Measurements from ENCODE around the gene ZNF526.

Gene ZNF526

DNA sequence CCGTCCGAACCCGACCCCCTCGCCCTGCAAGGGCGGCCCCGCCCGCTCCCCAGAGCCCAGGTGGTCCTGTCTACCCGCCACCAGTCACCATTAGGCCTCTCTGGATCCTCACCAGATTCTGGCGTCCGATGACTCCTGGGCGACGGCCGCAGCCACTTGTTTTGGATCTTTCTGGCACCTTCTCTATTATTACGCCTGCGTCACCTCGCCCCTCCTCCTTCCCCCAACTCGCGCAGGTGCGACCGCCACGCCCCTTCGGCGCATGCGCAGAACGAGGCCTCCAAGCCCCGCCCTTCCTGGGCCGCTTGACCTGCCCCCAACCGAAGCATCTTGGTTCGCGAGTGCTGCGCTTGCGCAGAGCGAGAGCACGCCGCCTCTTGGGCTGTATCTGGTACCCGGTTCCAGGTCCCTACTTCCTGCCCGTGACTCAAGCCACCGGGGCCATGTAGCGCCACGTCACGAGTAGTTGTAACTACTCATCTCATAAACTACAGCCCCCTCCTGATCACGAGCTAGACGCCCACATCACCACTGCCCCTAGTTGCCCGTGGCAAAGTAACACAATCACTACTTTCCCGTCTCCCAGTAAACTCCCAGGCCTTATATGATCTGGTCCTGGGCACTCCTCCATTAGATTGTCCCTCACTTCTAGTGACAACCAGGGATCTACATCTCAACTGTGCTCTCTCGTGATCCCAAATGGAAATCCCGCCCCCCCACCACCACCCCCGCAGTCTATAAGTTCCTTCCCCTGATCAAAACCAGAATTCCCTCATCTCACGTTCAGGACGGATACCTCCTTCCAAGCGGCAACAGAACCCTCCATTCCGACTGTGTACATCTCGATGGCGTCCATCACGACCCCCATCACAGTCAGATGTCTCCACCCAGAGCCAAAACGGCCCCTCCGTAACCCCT lies 2.3 kb upstream of the ZNF526 start, which contains the start of gene DEDD2:
TSS of gene DEDD2 (minus strand) at position 158 of the 918 bp plus-strand sequence. CDS start 670 bp downstream, outside the sequence.
- H3K18ac ChIP-seq (ENCODE audit: low read depth in 1 of 2, low read length in 2 of 2) = peak within 1 kb of the TSS; percentile 88 to 94
- H3K9ac ChIP-seq (ENCODE audit: low read length) = peak within 1 kb of the TSS; percentile 94
- peak within 1 kb of the TSS; percentile 88 for H2BK15ac ChIP-seq (ENCODE audit: low read depth, poor library complexity, severe bottlenecking)
- peak within 1 kb of the TSS in 1 of 2 experiments; percentile 98 for H3K23ac ChIP-seq (ENCODE audit: low read length in 2 of 2)
- peak within 1 kb of the TSS; percentile 84 to 93 for H3K4ac ChIP-seq (ENCODE audit: low read depth in 1 of 2, low read length in 2 of 2)
- H2AFZ ChIP-seq (ENCODE audit: low read depth, low read length) = peak within 1 kb of the TSS; percentile 69
- no peaks in the 10 kb centered on the region for H3K27me3 ChIP-seq (ENCODE audit: control insufficient read depth in 1 of 2, insufficient read depth in 1 of 2, low read length in 2 of 2)
- peaks cover 11 to 30% of the 10 kb centered on the region in 2 experiments for H3K36me3 ChIP-seq (ENCODE audit: control insufficient read depth in 1 of 2, insufficient read depth in 2 of 2, low read depth in 1 of 2, low read length in 2 of 2)
- peaks cover 26% of the 10 kb centered on the region for H3K79me1 ChIP-seq (replicated peaks; ENCODE audit: low read length, poor library complexity, severe bottlenecking)
- peaks cover 28% of the 10 kb centered on the region for H3K4me1 ChIP-seq (ENCODE audit: control insufficient read depth, insufficient read depth, low read depth, low read length)
- H4K91ac ChIP-seq (ENCODE audit: low read length) = peak within 1 kb of the TSS; percentile 92
- peak within 1 kb of the TSS; percentile 87 to 91 for H3K4me3 ChIP-seq (ENCODE audit: insufficient read depth in 1 of 2, low read depth in 1 of 2, low read length in 2 of 2)
- H2AK5ac ChIP-seq (ENCODE audit: low read length, severe bottlenecking) = peak within 1 kb of the TSS; percentile 69
- 14% methylated on average over 52 of the region's 57 CpGs for WGBS
- no peaks in the 10 kb centered on the region for H3K9me3 ChIP-seq (ENCODE audit: control insufficient read depth, low read length)
- peak within 1 kb of the TSS; percentile 80 to 87 for H2BK12ac ChIP-seq (ENCODE audit: low read length in 2 of 2)
- peak; percentile 98 for DNase-seq
- peak within 1 kb of the TSS; percentile 83 for H2BK120ac ChIP-seq (ENCODE audit: low read depth, low read length)
- H3K27ac ChIP-seq (ENCODE audit: low read length, poor library complexity, severe bottlenecking) = peak within 1 kb of the TSS; percentile 82
- H3K14ac ChIP-seq (ENCODE audit: low read length in 2 of 2) = peak within 1 kb of the TSS in 1 of 2 experiments; percentile 93
- peak within 1 kb of the TSS; percentile 98 for H3K4me2 ChIP-seq (ENCODE audit: low read length, poor library complexity, severe bottlenecking)
- H4K8ac ChIP-seq (ENCODE audit: low read length) = peak within 1 kb of the TSS; percentile 98
- H2BK5ac ChIP-seq (ENCODE audit: low read depth, low read length, poor library complexity, severe bottlenecking) = no peak within 1 kb of the TSS

DNA sequence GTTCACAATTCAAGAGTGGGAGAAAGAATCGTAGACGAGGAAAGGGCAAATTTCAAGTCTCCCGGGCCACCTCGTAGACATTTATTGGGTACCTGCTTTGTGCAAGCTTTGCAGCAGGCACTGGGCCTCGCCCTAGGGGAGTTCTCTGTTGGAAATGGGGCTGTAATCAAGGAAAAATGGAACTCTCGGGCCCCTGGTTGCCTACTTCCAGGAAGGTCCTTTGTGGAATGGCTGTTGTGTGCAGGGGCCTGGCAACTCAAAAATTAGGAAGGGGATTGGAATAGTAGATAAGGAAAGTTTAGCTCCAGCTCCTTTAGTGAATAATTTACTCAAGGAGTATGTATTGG lies 612 bp downstream of the ZNF526 start:
- H4K8ac ChIP-seq (ENCODE audit: low read length) = no peak overlapping the region
- H2BK15ac ChIP-seq (ENCODE audit: low read depth, poor library complexity, severe bottlenecking) = no peak overlapping the region
- WGBS = 1% methylated on average over 6 of the region's 6 CpGs
- no peak overlapping the region for H3K18ac ChIP-seq (ENCODE audit: low read depth in 1 of 2, low read length in 2 of 2)
- no peak overlapping the region for H3K23ac ChIP-seq (ENCODE audit: low read length in 2 of 2)
- H3K4me2 ChIP-seq (ENCODE audit: low read length, poor library complexity, severe bottlenecking) = peak overlapping the region; percentile 59
- H2AFZ ChIP-seq (ENCODE audit: low read depth, low read length) = no peak overlapping the region
- H3K9me3 ChIP-seq (ENCODE audit: control insufficient read depth, low read length) = no peaks in the 10 kb centered on the region
- H3K14ac ChIP-seq (ENCODE audit: low read length in 2 of 2) = no peak overlapping the region
- no peak overlapping the region for H4K91ac ChIP-seq (ENCODE audit: low read length)
- peak overlapping the region in 1 of 2 experiments; percentile 74 for H3K4ac ChIP-seq (ENCODE audit: low read depth in 1 of 2, low read length in 2 of 2)
- no peaks in the 10 kb centered on the region for H3K27me3 ChIP-seq (ENCODE audit: control insufficient read depth in 1 of 2, insufficient read depth in 1 of 2, low read length in 2 of 2)
- DNase-seq = no peak
- H2BK5ac ChIP-seq (ENCODE audit: low read depth, low read length, poor library complexity, severe bottlenecking) = peak overlapping the region; percentile 3
- no peak overlapping the region for H2BK12ac ChIP-seq (ENCODE audit: low read length in 2 of 2)
- peak overlapping the region; percentile 91 for H3K9ac ChIP-seq (ENCODE audit: low read length)
- peak overlapping the region; percentile 87 to 96 for H3K4me3 ChIP-seq (ENCODE audit: insufficient read depth in 1 of 2, low read depth in 1 of 2, low read length in 2 of 2)
- no peak overlapping the region for H2AK5ac ChIP-seq (ENCODE audit: low read length, severe bottlenecking)
- no peak overlapping the region for H2BK120ac ChIP-seq (ENCODE audit: low read depth, low read length)
- H3K79me1 ChIP-seq (replicated peaks; ENCODE audit: low read length, poor library complexity, severe bottlenecking) = peaks cover 29% of the 10 kb centered on the region
- peaks cover 27% of the 10 kb centered on the region for H3K4me1 ChIP-seq (ENCODE audit: control insufficient read depth, insufficient read depth, low read depth, low read length)
- peaks cover 22 to 26% of the 10 kb centered on the region in 2 experiments for H3K36me3 ChIP-seq (ENCODE audit: control insufficient read depth in 1 of 2, insufficient read depth in 2 of 2, low read depth in 1 of 2, low read length in 2 of 2)
- peak overlapping the region; percentile 59 for H3K27ac ChIP-seq (ENCODE audit: low read length, poor library complexity, severe bottlenecking)

DNA sequence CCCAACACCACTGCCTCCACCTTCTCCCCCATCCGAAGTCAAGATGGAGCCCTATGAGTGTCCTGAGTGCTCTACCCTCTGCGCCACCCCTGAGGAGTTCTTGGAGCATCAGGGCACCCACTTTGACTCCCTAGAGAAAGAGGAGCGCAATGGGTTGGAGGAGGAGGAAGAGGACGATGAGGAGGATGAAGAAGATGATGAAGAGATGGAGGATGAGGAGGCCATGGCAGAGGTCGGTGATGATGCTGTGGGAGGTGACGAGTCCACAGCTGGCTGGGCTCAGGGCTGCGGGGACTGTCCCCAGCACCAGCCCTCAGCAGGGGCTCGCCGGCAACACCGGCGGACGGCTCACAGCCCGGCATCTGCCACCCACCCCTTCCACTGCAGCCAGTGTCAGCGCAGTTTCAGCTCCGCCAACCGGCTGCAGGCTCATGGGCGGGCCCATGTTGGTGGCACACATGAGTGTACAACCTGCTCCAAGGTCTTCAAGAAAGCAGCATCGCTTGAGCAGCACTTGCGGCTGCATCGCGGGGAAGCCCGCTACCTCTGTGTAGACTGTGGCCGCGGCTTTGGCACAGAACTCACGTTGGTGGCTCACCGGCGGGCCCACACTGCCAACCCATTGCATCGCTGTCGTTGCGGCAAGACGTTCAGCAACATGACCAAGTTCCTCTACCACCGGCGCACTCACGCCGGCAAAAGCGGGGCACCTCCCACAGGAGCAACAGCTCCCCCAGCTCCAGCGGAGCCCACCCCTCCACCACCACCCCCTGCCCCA lies 5.0 kb downstream of the ZNF526 start:
- 97% methylated on average over 37 of the region's 37 CpGs for WGBS
- H3K4ac ChIP-seq (ENCODE audit: low read depth in 1 of 2, low read length in 2 of 2) = no peak overlapping the region
- H3K4me2 ChIP-seq (ENCODE audit: low read length, poor library complexity, severe bottlenecking) = no peak overlapping the region
- H3K79me1 ChIP-seq (replicated peaks; ENCODE audit: low read length, poor library complexity, severe bottlenecking) = peaks cover 38% of the 10 kb centered on the region
- no peak overlapping the region for H2AFZ ChIP-seq (ENCODE audit: low read depth, low read length)
- no peak for DNase-seq
- no peak overlapping the region for H2BK15ac ChIP-seq (ENCODE audit: low read depth, poor library complexity, severe bottlenecking)
- no peak overlapping the region for H2BK12ac ChIP-seq (ENCODE audit: low read length in 2 of 2)
- H2BK120ac ChIP-seq (ENCODE audit: low read depth, low read length) = no peak overlapping the region
- no peak overlapping the region for H3K18ac ChIP-seq (ENCODE audit: low read depth in 1 of 2, low read length in 2 of 2)
- H3K27ac ChIP-seq (ENCODE audit: low read length, poor library complexity, severe bottlenecking) = no peak overlapping the region
- no peak overlapping the region for H2AK5ac ChIP-seq (ENCODE audit: low read length, severe bottlenecking)
- peaks cover 19% of the 10 kb centered on the region for H3K4me1 ChIP-seq (ENCODE audit: control insufficient read depth, insufficient read depth, low read depth, low read length)
- H4K8ac ChIP-seq (ENCODE audit: low read length) = no peak overlapping the region
- H3K36me3 ChIP-seq (ENCODE audit: control insufficient read depth in 1 of 2, insufficient read depth in 2 of 2, low read depth in 1 of 2, low read length in 2 of 2) = peaks cover 63 to 67% of the 10 kb centered on the region in 2 experiments
- no peak overlapping the region for H3K9ac ChIP-seq (ENCODE audit: low read length)
- H4K91ac ChIP-seq (ENCODE audit: low read length) = no peak overlapping the region
- H3K23ac ChIP-seq (ENCODE audit: low read length in 2 of 2) = no peak overlapping the region
- H3K9me3 ChIP-seq (ENCODE audit: control insufficient read depth, low read length) = no peaks in the 10 kb centered on the region
- no peak overlapping the region for H3K4me3 ChIP-seq (ENCODE audit: insufficient read depth in 1 of 2, low read depth in 1 of 2, low read length in 2 of 2)
- H3K27me3 ChIP-seq (ENCODE audit: control insufficient read depth in 1 of 2, insufficient read depth in 1 of 2, low read length in 2 of 2) = no peaks in the 10 kb centered on the region
- H3K14ac ChIP-seq (ENCODE audit: low read length in 2 of 2) = no peak overlapping the region
- H2BK5ac ChIP-seq (ENCODE audit: low read depth, low read length, poor library complexity, severe bottlenecking) = no peak overlapping the region
